WI38 (cell line): ENCODE measurements around the gene QPCT.
"Not testable (repeated sequence)": the region's sequence is repeated elsewhere in the genome, so short reads cannot be mapped to it uniquely, and the experiment has no call there.

Source experiments
- H3K4me3 ChIP-seq: 2 replicates; pipeline ENCODE4 v1.5.1; 2011; ENCODE audit warnings: low read depth, mild to moderate bottlenecking, control low read depth, low read length
- TF ChIP-seq, protein P1 (sequence below): IDR thresholded peaks from 2 replicates; pipeline ENCODE4 v1.5.1; 2012; ENCODE audit warnings: low read depth, mild to moderate bottlenecking, control low read depth, low read length

Gene QPCT

DNA sequence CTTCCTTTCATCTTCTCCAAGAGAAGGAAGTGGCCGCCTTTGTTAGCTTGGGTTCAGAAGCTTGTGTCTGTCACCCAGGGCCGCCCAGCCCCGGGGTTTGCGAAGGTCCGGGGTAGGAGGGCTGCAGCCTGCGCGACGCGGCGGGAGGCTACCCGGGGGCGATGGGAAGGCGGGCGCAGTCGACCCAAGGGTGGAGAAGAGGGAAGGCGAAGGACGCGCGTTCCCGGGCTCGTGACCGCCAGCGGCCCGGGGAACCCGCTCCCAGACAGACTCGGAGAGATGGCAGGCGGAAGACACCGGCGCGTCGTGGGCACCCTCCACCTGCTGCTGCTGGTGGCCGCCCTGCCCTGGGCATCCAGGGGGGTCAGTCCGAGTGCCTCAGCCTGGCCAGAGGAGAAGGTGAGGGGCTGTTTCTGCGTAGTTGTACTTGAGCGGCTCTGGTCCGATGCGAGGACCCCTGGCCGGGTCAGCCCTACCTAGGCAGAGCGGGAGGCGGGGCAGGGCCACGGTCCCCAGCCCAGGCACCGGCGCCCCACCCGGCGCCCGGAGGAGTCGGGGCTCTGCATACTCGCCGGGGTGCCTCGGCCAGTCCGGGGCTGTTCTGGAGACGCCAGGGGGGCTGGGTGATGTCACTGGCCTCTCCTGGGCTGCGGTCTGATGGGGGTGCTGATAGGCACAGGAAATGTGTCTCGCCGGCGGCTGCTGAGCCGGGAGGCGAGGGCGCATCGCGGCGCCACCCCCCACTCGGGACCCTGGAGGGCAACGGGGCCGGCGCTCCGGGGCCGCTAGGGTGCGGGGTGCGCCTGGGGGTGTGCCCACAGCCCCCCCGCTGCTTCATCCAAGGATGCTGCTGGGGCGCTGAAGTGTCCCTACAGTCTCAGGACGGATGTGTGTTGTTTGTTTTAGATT is at the start of gene QPCT:
Gene QPCT (plus strand): TSS at position 178 of the 909 bp plus-strand sequence. CDS start 102 bp downstream, at position 280.
- TF ChIP-seq, protein P1, sequence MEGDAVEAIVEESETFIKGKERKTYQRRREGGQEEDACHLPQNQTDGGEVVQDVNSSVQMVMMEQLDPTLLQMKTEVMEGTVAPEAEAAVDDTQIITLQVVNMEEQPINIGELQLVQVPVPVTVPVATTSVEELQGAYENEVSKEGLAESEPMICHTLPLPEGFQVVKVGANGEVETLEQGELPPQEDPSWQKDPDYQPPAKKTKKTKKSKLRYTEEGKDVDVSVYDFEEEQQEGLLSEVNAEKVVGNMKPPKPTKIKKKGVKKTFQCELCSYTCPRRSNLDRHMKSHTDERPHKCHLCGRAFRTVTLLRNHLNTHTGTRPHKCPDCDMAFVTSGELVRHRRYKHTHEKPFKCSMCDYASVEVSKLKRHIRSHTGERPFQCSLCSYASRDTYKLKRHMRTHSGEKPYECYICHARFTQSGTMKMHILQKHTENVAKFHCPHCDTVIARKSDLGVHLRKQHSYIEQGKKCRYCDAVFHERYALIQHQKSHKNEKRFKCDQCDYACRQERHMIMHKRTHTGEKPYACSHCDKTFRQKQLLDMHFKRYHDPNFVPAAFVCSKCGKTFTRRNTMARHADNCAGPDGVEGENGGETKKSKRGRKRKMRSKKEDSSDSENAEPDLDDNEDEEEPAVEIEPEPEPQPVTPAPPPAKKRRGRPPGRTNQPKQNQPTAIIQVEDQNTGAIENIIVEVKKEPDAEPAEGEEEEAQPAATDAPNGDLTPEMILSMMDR = no peak
- H3K4me3 ChIP-seq = peak within 1 kb of the TSS; percentile 58

DNA sequence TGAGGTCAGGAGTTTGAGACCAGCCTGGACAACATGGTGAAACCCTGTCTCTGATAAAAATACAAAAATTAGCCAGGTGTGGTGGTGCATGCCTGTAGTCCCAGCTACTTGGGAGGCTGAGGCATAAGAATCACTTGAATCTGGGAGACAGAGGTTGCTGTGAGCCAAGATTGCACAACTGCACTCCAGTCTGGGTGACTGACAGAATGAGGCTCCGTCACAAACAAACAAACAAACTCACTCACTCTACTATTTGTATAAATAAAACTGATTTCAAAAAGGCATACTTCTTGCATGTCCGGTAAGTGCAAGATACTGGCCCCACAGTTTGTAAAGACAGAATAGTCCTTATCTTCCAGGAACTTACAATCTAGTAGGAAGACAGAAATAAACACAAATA is 49.6 kb upstream of the QPCT start:
- not testable (repeated sequence) for H3K4me3 ChIP-seq

DNA sequence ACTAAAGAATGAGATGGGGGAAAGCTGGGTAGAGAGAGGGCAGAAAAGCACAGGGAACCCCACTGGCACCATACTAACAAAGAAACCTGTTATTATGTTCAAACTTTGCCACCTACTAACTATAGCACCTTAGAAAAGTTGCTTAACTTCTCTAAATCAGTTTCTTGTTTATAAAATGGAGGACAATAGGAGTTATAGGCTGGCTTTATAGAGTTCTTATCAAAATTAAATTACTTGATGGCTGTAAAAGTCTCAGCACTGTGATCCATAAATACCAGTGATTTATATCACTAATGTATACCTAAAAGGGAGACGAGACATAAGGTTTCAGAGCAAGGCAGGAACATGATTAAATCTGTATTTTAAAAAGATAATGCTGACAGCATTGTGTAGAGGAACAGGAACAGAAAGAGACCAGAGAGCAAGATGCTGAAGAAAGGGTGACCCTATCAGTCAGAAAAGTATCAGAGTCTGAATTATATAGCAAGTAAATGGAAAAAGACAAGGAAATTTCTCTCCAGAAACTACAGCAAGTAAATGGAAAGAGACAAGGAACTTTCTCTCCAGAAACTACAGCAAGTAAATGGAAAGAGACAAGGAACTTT is 48.9 kb upstream of the QPCT start:
- TF ChIP-seq, protein P1 = no peak
- no peak overlapping the region for H3K4me3 ChIP-seq

DNA sequence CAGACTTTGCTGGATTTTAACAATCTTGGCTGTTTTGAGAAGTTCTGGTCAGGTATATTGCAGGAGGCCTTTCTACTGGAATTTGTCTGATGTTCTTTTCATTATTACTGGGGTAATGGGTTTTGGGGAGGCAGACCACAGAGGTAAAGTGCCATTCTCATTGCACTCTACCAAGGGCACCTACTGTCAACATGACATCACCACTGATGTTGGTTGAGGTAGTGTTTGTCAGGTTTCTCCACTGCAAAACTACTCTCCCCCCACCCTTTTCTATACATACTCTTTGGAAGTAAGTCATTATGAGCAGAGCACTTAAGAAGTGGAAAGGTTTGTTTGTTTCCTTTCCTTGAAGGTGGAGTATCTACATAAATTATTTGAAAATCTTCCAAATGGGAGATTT is 46.8 kb upstream of the QPCT start:
- TF ChIP-seq, protein P1 = no peak
- no peak overlapping the region for H3K4me3 ChIP-seq

DNA sequence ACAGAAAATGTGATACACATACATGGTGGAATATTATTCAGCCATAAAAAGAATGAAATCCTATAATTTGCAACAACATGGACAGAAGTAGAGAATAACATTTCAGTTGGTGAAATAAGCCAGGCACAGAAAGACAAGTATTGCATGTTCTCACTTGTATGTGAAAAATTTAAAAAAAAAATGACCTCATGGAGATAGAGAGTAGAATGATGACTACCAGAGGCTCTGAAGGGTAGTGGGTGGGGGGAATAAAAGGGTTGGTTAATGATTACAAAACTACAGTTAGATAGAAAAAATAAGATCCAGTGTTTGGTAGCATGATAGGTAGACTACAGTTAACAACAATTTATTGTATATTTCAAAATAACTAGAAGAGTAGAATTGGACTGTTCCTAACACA is 44.3 kb upstream of the QPCT start:
- TF ChIP-seq, protein P1 = no peak
- no peak overlapping the region for H3K4me3 ChIP-seq

DNA sequence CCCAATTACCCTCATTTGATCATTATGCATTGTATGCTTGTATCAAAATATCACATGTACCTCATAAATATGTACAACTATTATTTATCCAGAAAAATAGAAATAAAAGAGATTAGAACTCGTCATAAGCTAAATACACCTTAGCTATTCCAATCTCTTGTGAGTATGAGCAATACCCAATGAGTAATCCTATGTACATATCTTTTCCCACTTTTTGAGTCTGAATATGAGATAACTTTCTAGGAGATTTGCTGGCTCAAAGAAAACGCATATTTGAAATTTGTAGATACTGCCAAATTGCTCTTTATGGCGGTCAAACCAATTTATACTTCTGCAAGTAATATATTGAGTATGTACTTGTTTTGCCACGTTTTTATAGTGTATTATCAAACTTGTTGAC is 43.9 kb upstream of the QPCT start:
- H3K4me3 ChIP-seq = no peak overlapping the region
- TF ChIP-seq, protein P1 = no peak

DNA sequence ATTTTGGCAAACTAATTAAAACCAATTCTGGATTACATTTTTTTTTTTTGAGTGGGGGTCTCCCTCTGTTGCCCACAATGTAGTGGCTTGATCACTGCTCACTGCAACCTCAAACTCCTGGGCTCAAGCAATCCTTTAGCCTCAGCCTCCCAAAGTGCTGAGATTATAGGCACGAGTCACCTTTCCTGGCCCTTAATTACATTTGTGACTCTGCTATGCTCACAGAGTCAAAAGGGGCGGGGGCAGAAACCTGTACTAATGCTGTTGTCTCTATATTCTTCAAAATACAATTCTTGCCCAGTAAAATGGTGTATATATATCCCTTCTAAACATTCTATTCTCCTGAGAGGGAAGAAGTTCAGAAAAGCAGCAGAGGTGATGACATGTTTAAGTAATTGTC is 43.0 kb upstream of the QPCT start:
- TF ChIP-seq, protein P1 = no peak

More for the DNA sequence above, 43.0 kb upstream of the QPCT start:
- H3K4me3 ChIP-seq = no peak overlapping the region
